Measurements from ENCODE around the gene RTN1. TPM values are rescaled to one million over a fixed set of nuclear protein-coding genes. Genes with fewer than 3 reads are reported as not detected.

The RTN1 gene
- polyA plus RNA-seq, 1 of the 3 experiments (the other 2 are of a cell fraction), result 1.6 TPM

DNA sequence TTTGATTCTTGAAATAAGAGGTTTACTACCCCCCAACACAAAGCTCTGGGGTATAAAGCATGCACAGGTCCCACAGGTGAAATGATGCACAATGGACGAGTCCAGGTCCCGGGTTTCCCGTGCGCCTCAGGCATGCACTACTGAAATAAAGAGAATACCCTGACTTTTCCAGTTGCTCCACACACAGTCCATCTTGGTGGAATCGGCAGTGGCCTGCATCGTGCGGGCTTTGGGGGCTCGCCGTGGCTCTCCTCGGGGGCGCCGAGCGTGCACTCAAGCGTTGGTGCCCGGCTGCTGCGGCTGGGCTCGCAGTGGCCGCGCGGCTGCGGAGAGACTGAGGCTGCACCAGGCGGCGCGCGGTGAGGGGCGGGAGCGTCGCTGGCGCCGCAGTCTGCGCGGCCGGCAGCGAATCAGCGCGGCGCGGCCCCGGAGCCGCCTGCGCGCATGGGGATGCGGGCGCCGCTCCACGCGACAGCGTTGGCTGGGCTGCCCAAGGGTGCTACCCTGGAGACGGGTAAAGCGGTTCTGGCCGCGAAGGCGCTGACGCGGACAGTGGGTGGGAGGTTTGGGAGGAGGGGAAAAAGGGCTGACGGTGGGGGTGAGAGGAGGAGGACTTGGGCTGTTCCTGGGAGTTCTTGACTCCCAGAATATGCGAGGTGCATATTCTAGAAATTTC lies 240.2 kb downstream of the RTN1 start:
- no peaks in the 10 kb centered on the region for H3F3A ChIP-seq (replicated peaks; ENCODE audit: insufficient read depth)
- H3K27me3 ChIP-seq (ENCODE audit: insufficient read depth), result peaks cover 19% of the 10 kb centered on the region; the same call in 1 of the 2 replicates
- peak; percentile 89 for DNase-seq
- ChIA-PET CTCF (interaction anchor here (0.7 to 1.2 kb wide), 3 partner anchors 267 to 314 kb away, joined by 3 to 5 read pairs (median 3); no protein-coding TSS in a partner anchor), POLR2A (interaction anchor here (0.5 kb wide), 1 partner anchor 662 kb away, joined by 3 read pairs; no protein-coding TSS in a partner anchor)
- H3K4me2 ChIP-seq, result peak overlapping the region; percentile 64
- H3K36me3 ChIP-seq (replicated peaks in 1 of 2; ENCODE audit: control insufficient read depth in 1 of 2, insufficient read depth in 2 of 2, low read length in 1 of 2), result no peaks in the 10 kb centered on the region
- no peaks in the 10 kb centered on the region for H4K20me1 ChIP-seq (ENCODE audit: insufficient read depth)
- H3K27ac ChIP-seq (ENCODE audit: low read depth in 2 of 2, low read length in 1 of 2), result peak overlapping the region in 1 of 2 experiments; percentile 81; a peak in 2 of 4 replicates
- H3K9ac ChIP-seq, result no peak overlapping the region
- H3K4me1 ChIP-seq (ENCODE audit: control insufficient read depth in 1 of 2, insufficient read depth in 2 of 2, low read depth in 1 of 2, low read length in 1 of 2), result peaks cover 0 to 7% of the 10 kb centered on the region in 2 experiments; a peak in 3 of 4 replicates
- peak overlapping the region; percentile 46; the same call in 1 of the 2 replicates for H2AFZ ChIP-seq (ENCODE audit: low read depth)
- no peaks in the 10 kb centered on the region for H3K9me2 ChIP-seq
- 2% methylated on average over 35 of the region's 57 CpGs for WGBS (ENCODE audit: low lambda C conversion rate)
- no peaks in the 10 kb centered on the region for H3K9me3 ChIP-seq
- TF ChIP-seq NRF1 (IDR thresholded peaks at IDR 0.05; ENCODE audit: low read depth, low read length) (peak; percentile 44; the same call in 1 of the 2 replicates), POLR2AphosphoS5 (IDR thresholded peaks at IDR 0.05; ENCODE audit: low read depth, low read length) (no peak), MXI1 (IDR thresholded peaks at IDR 0.05; ENCODE audit: low read depth, low read length) (peak; percentile 68; the same call in 1 of the 2 replicates)
- peak overlapping the region; percentile 57 for H3K4me3 ChIP-seq (ENCODE audit: low read depth in 2 of 2, low read length in 1 of 2)
- H3K79me2 ChIP-seq (ENCODE audit: insufficient read depth), result no peaks in the 10 kb centered on the region

DNA sequence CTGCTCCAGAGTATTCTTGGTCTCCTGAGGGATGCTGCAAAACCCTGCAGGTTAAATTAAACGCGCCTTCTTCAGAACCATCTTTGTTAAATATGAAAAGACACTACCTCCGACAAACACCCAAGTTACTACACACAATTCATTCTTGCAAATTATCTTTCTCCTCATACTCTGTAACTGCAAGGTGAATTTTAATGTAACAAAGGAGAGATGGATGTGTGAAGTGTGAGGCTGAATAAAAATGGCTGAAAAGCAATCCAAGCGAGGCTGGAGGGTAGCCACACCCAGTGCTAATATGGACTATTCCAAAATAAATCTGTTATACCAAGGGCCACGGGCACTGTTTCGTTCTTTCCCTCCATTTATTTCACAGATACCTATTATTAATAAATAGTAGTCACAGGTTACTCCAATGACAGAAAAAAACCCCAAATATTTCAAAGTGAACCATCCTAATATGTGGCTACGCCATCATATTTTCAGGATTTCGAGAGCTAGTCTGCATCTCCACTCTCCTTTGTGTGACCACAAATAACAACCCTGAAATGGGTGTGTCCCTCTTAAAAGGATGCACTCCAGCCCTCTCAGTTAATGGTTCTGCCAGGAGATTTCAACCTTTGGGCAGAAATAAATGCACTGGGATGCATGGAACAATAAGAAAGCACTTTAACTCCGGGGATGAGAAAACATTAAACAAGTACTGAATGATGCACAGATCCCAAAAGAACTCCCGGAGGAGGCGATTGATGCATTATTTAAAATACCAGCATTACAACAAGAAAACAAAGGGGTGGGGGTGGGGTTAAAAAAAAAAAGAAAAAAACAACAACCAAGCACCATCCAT lies 240.9 kb downstream of the RTN1 start:
- Histone ChIP-seq H2AFZ (ENCODE audit: low read depth) (no peak overlapping the region), H3F3A (replicated peaks; ENCODE audit: insufficient read depth) (no peaks in the 10 kb centered on the region), H3K4me1 (ENCODE audit: control insufficient read depth in 1 of 2, insufficient read depth in 2 of 2, low read depth in 1 of 2, low read length in 1 of 2) (peaks cover 0 to 7% of the 10 kb centered on the region in 2 experiments; a peak in 3 of 4 replicates), H3K9me3 (no peaks in the 10 kb centered on the region), H3K36me3 (replicated peaks in 1 of 2; ENCODE audit: control insufficient read depth in 1 of 2, insufficient read depth in 2 of 2, low read length in 1 of 2) (no peaks in the 10 kb centered on the region), H3K27me3 (ENCODE audit: insufficient read depth) (peaks cover 19% of the 10 kb centered on the region; the same call in 1 of the 2 replicates), H3K27ac (ENCODE audit: low read depth in 2 of 2, low read length in 1 of 2) (peak overlapping the region in 1 of 2 experiments; percentile 81; a peak in 2 of 4 replicates), H4K20me1 (ENCODE audit: insufficient read depth) (no peaks in the 10 kb centered on the region), H3K9ac (no peak overlapping the region), H3K4me2 (peak overlapping the region; percentile 64; the same call in 1 of the 2 replicates), H3K4me3 (ENCODE audit: low read depth in 2 of 2, low read length in 1 of 2) (peak overlapping the region; percentile 57), H3K79me2 (ENCODE audit: insufficient read depth) (no peaks in the 10 kb centered on the region), H3K9me2 (no peaks in the 10 kb centered on the region)
- 12% methylated on average over 11 of the region's 11 CpGs for WGBS (ENCODE audit: low lambda C conversion rate)
- POLR2A ChIA-PET, result interaction anchor here (0.5 kb wide), 1 partner anchor 663 kb away, joined by 3 read pairs; no protein-coding TSS in a partner anchor
- DNase-seq, result peak; percentile 45
- CTCF ChIA-PET, result interaction anchor here (0.7 to 3.8 kb wide), 5 partner anchors 53 to 315 kb away, joined by 3 to 10 read pairs (median 5); partner anchors contain the start of gene CCDC175
- TF ChIP-seq EZH2phosphoT487 (IDR thresholded peaks at IDR 0.05; ENCODE audit: borderline replicate concordance, low read depth) (no peak), MEF2A (IDR thresholded peaks at IDR 0.05; ENCODE audit: borderline replicate concordance, low read depth) (no peak), RFX5 (IDR thresholded peaks at IDR 0.05; ENCODE audit: low read length) (no peak), CTCF (IDR thresholded peaks at IDR 0.05) (no peak), PBX3 (IDR thresholded peaks at IDR 0.05) (no peak), CHD2 (IDR thresholded peaks at IDR 0.05; ENCODE audit: low read length, partially characterized antibody) (no peak), REST (IDR thresholded peaks at IDR 0.05; ENCODE audit: low read depth, low read length) (no peak)
- TF ChIP-seq, protein P1, sequence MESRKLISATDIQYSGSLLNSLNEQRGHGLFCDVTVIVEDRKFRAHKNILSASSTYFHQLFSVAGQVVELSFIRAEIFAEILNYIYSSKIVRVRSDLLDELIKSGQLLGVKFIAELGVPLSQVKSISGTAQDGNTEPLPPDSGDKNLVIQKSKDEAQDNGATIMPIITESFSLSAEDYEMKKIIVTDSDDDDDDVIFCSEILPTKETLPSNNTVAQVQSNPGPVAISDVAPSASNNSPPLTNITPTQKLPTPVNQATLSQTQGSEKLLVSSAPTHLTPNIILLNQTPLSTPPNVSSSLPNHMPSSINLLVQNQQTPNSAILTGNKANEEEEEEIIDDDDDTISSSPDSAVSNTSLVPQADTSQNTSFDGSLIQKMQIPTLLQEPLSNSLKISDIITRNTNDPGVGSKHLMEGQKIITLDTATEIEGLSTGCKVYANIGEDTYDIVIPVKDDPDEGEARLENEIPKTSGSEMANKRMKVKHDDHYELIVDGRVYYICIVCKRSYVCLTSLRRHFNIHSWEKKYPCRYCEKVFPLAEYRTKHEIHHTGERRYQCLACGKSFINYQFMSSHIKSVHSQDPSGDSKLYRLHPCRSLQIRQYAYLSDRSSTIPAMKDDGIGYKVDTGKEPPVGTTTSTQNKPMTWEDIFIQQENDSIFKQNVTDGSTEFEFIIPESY (IDR thresholded peaks at IDR 0.05; ENCODE audit: borderline replicate concordance, low read depth), result no peak
- TF ChIP-seq, protein P2, sequence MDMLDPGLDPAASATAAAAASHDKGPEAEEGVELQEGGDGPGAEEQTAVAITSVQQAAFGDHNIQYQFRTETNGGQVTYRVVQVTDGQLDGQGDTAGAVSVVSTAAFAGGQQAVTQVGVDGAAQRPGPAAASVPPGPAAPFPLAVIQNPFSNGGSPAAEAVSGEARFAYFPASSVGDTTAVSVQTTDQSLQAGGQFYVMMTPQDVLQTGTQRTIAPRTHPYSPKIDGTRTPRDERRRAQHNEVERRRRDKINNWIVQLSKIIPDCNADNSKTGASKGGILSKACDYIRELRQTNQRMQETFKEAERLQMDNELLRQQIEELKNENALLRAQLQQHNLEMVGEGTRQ (IDR thresholded peaks at IDR 0.05; ENCODE audit: borderline replicate concordance, low read depth, low read length), result no peak
